OCI-LY7 (cell line): ENCODE measurements around the gene PATJ.

Source experiments
- EZH2phosphoT487 ChIP-seq: fragments of 200-600 bp; sonication (generic); IDR thresholded peaks from 2 replicates; pipeline ENCODE4 v1.6.1; 2018; ENCODE audit warnings: low read depth, borderline replicate concordance, mild to moderate bottlenecking, mixed run types, antibody characterized with exemption, low read length, moderate library complexity, mixed read lengths
- TF ChIP-seq, protein P1 (sequence below): fragments of 200-600 bp; sonication (generic); conservative IDR thresholded peaks from 2 replicates; pipeline ENCODE4 v1.5.1; 2014; ENCODE audit warnings: mild to moderate bottlenecking, antibody characterized with exemption, low read length, moderate library complexity, mixed read lengths

DNA sequence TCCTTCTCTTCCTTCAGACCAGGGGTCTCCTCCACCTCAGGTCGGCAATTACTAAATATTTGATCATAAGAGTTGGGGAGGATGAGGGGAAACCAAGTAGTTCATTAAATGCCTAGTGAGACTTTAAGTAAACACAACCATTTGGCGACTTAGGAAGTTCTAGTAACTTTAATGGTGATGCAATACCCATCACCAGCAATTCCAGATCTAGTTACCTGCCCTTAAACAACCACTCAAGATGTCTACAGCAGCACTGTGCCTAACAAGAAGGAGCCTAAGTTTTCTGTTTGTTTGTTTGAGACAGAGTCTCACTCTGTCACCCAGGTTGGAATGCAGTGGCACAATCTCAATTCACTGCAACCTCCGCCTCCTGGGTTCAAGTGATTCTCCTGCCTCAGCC lies 395.7 kb downstream of the PATJ start:
- TF ChIP-seq, protein P1, sequence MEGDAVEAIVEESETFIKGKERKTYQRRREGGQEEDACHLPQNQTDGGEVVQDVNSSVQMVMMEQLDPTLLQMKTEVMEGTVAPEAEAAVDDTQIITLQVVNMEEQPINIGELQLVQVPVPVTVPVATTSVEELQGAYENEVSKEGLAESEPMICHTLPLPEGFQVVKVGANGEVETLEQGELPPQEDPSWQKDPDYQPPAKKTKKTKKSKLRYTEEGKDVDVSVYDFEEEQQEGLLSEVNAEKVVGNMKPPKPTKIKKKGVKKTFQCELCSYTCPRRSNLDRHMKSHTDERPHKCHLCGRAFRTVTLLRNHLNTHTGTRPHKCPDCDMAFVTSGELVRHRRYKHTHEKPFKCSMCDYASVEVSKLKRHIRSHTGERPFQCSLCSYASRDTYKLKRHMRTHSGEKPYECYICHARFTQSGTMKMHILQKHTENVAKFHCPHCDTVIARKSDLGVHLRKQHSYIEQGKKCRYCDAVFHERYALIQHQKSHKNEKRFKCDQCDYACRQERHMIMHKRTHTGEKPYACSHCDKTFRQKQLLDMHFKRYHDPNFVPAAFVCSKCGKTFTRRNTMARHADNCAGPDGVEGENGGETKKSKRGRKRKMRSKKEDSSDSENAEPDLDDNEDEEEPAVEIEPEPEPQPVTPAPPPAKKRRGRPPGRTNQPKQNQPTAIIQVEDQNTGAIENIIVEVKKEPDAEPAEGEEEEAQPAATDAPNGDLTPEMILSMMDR = no peak
- no peak for TF ChIP-seq EZH2phosphoT487
